GM12873 (cell line): ENCODE data around the gene CIAO2B.

Experiments used
- TF ChIP-seq, protein P1 (sequence below): IDR thresholded peaks from 2 replicates; pipeline ENCODE4 v1.5.1; 2012; ENCODE audit warnings: low read depth, mild to moderate bottlenecking, moderate library complexity, low read length, control low read depth; ENCODE audit not compliant: insufficient read depth; ENCODE audit errors: missing control alignments

The CIAO2B gene

DNA sequence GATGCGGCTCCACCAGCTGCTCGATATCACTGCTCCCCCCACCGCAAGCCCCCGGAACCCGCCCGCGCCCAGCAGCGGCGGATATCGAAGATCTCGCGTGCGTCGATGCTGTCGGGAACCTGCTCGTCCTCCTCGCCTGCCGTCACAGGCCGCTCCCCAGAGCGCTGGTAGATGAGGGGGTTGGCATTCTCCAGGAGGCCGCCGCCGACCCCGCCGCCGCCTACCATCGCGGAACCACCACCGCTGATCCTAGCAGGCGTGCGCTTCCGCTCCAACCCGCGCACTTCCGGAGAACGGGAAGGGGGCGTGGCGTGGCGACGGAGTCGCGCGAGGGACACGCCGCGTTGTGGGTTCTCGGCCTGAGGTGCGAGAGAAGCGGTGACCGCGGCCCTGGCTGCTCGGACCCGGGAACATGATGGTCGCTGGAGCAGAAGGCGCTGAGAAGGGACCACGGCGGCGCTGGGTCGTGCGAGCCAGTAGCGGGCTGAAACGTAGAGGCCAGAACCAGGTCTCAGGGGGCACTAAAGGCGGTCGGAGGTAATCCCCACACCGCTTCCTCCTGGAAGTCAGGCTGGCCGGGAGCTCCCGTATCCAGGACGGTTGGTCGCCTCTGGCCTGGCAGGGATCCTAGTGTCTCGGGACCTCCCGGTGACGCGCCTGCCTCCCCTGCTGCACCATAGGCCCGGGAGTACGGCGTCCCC is at the start of gene CIAO2B:
Gene CIAO2B, minus strand, starts transcription at position 265 of the 701 bp plus-strand sequence. Its CDS starts 38 bp downstream, at position 227.
- TF ChIP-seq, protein P1, sequence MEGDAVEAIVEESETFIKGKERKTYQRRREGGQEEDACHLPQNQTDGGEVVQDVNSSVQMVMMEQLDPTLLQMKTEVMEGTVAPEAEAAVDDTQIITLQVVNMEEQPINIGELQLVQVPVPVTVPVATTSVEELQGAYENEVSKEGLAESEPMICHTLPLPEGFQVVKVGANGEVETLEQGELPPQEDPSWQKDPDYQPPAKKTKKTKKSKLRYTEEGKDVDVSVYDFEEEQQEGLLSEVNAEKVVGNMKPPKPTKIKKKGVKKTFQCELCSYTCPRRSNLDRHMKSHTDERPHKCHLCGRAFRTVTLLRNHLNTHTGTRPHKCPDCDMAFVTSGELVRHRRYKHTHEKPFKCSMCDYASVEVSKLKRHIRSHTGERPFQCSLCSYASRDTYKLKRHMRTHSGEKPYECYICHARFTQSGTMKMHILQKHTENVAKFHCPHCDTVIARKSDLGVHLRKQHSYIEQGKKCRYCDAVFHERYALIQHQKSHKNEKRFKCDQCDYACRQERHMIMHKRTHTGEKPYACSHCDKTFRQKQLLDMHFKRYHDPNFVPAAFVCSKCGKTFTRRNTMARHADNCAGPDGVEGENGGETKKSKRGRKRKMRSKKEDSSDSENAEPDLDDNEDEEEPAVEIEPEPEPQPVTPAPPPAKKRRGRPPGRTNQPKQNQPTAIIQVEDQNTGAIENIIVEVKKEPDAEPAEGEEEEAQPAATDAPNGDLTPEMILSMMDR, result no peak

- TF ChIP-seq, protein P1, result no peak
These were observed 48.8 kb upstream of the CIAO2B start for GRCh38 chr16:66983033-66983432.

GRCh38 chr16:66979011-66979717 is 45.0 kb upstream of the CIAO2B start:
- TF ChIP-seq, protein P1, result no peak

DNA sequence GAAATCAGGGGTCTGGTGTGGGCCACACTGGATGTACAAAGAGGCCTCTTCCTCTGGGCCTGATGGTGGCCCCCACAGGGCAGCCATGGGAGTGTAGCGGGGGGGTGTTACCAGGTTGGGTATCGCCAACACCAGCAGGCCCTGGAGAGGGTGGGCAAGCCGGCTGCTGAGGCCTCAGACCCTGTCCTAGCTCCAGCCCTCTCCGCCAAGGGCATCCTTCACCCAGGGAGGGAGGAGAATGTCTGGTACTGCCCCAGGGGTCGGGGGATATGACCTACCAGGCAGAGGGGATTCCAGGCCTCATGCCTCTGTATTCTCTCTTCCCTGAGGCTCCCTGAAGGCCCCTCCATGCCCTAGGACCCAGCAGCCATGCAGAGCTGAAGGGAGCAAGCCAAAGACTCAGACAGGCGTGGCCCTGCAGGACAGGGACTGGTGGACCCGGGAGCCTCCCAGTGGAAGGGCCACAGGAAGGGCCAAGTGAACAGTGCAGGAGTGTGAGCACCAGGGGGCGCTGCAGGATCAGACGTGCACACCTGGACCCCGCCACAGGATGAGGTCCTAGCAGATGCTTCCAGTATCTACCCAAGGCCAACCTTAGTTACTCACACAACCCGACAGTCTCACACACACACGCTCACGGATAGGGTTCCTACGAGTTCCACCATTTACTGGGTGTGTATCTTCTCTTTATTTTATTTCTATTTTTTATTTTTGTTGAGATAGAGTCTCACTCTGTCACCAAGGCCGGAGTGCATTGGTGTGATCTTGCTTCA is 43.3 kb upstream of the CIAO2B start:
- TF ChIP-seq, protein P1, result peak; percentile 98

- TF ChIP-seq, protein P1, result no peak
These were observed 42.5 kb upstream of the CIAO2B start for GRCh38 chr16:66976746-66977145.

- TF ChIP-seq, protein P1, result no peak
These were observed 41.2 kb upstream of the CIAO2B start for GRCh38 chr16:66975302-66975893.
